Measurements from ENCODE around the gene FLAD1. TPM values are rescaled to one million over a fixed set of nuclear protein-coding genes. Genes with fewer than 3 reads are reported as not detected.

The FLAD1 gene
- total and polyA plus RNA-seq, 2 experiments from 2014 or later, result 74.5 to 75.0 TPM

GRCh38 chr1:155008015-155008941 lies 25.1 kb downstream of the FLAD1 start:
- Histone ChIP-seq H3K4me3 (0 out of 2 replicates have a peak overlapping the region, but pooled peaks have one; percentile 23), H3K36me3 (ENCODE audit: insufficient read depth) (no peaks in the 10 kb centered on the region), H4K20me1 (replicated peaks; ENCODE audit: insufficient read depth) (peaks cover 7% of the 10 kb centered on the region), H3K27me3 (ENCODE audit: insufficient read depth) (no peaks in the 10 kb centered on the region), H2AFZ (no peak overlapping the region), H3K4me2 (peak overlapping the region; percentile 72), H3F3A (replicated peaks; ENCODE audit: low read depth) (peaks cover 6% of the 10 kb centered on the region; the same call in 1 of the 2 replicates), H3K79me2 (replicated peaks; ENCODE audit: insufficient read depth) (peaks cover 44% of the 10 kb centered on the region), H3K27ac (ENCODE audit: low read depth) (no peak overlapping the region), H3K4me1 (ENCODE audit: insufficient read depth) (peaks cover 51% of the 10 kb centered on the region), H3K9me2 (ENCODE audit: insufficient read depth) (no peaks in the 10 kb centered on the region)
- peaks cover 12% of the 10 kb centered on the region for H3K36me3 Mint-ChIP-seq (ENCODE audit: low read depth)
- peak overlapping the region; percentile 26; the same call in 1 of the 3 replicates for H3K4me3 Mint-ChIP-seq
- H3K4me1 Mint-ChIP-seq, result peaks cover 70% of the 10 kb centered on the region
- TF ChIP-seq ZNF462 (CRISPR knock-in tag; IDR thresholded peaks at IDR 0.05) (no peak), EZH2phosphoT487 (IDR thresholded peaks at IDR 0.05; ENCODE audit: unreplicated experiment) (no peak), STAT1 (IDR thresholded peaks at IDR 0.05; ENCODE audit: unreplicated experiment) (no peak), ZNF114 (CRISPR knock-in tag; IDR thresholded peaks at IDR 0.05) (no peak), NANOG (IDR thresholded peaks at IDR 0.05; ENCODE audit: borderline replicate concordance) (no peak), POLR2AphosphoS5 (IDR thresholded peaks at IDR 0.05; ENCODE audit: low read depth) (no peak), EZH2 (IDR thresholded peaks at IDR 0.05; ENCODE audit: low read depth, unreplicated experiment) (no peak), CREB1 (CRISPR knock-in tag; IDR thresholded peaks at IDR 0.05; ENCODE audit: low read depth) (no peak), CTCF (conservative IDR thresholded peaks at IDR 0.05; ENCODE audit: low read depth in 2 of 2) (no peak)
- TF ChIP-seq, protein P1, sequence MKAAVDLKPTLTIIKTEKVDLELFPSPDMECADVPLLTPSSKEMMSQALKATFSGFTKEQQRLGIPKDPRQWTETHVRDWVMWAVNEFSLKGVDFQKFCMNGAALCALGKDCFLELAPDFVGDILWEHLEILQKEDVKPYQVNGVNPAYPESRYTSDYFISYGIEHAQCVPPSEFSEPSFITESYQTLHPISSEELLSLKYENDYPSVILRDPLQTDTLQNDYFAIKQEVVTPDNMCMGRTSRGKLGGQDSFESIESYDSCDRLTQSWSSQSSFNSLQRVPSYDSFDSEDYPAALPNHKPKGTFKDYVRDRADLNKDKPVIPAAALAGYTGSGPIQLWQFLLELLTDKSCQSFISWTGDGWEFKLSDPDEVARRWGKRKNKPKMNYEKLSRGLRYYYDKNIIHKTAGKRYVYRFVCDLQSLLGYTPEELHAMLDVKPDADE (IDR thresholded peaks at IDR 0.05), result no peak
- ATAC-seq, result peak; percentile 6
- no peak overlapping the region for H3K27ac Mint-ChIP-seq
- DNase-seq (ENCODE audit: low spot score), result peak; percentile 56
- H3K9me3 Mint-ChIP-seq, result no peaks in the 10 kb centered on the region
- H3K27me3 Mint-ChIP-seq (ENCODE audit: insufficient read depth, low read depth, poor library complexity), result peaks cover 19% of the 10 kb centered on the region

Measured in GM23338 (cell line).